K562 (cell line): ENCODE measurements around the gene SPTA1. TPM values are rescaled to one million over a fixed set of nuclear protein-coding genes. Genes with fewer than 3 reads are reported as not detected.

Experiments used
- ATF3 ChIP-seq, 2 experiments: fragments of 450-650 bp in 1 of 2; sonication (generic) in 1 of 2; formaldehyde crosslinking in 1 of 2; IDR thresholded peaks in 1 of 2; conservative IDR thresholded peaks in 1 of 2; 2 replicates each; pipeline versions ENCODE4 v1.6.1 to v1.8.1; 2016 to 2023; ENCODE audit warnings: mild to moderate bottlenecking in 2 of 2, moderate library complexity in 2 of 2, inconsistent platforms in 1 of 2, missing genetic modification reagents in 1 of 2
- BRCA1 ChIP-seq, 2 experiments: fragments of 450-650 bp in 1 of 2; sonication (generic) in 1 of 2; formaldehyde crosslinking in 1 of 2; IDR thresholded peaks; 2 replicates each; pipeline versions ENCODE4 v1.5.0 to v1.6.1; 2017 to 2020; ENCODE audit warnings: mild to moderate bottlenecking in 1 of 2, missing genetic modification reagents in 1 of 2
- E2F5 ChIP-seq: sonication (generic); formaldehyde crosslinking; IDR thresholded peaks from 2 replicates; pipeline ENCODE4 v1.8.0; 2022; ENCODE audit warnings: mild to moderate bottlenecking, missing genetic modification reagents
- FOSL1 ChIP-seq: fragments of 200-800 bp; sonication (Bioruptor generic); conservative IDR thresholded peaks from 2 replicates; pipeline ENCODE4 v1.6.1; 2016; ENCODE audit warnings: missing genetic modification characterization, missing compliant biosample characterization
- NR4A1 ChIP-seq, 2 experiments: fragments of 250-450 bp in 1 of 2; fragments of 450-650 bp in 1 of 2; sonication (Bioruptor Pico) in 1 of 2; IDR thresholded peaks; 2 replicates each; pipeline versions ENCODE4 v1.4.0 to v1.6.1; 2016 to 2020; ENCODE audit warnings: mild to moderate bottlenecking in 2 of 2, missing compliant biosample characterization in 1 of 2, missing genetic modification characterization in 1 of 2, moderate library complexity in 1 of 2
- NUFIP1 ChIP-seq: fragments of 450-650 bp; IDR thresholded peaks from 2 replicates; pipeline ENCODE4 v1.6.1; 2018; ENCODE audit not compliant: partially characterized antibody
- RCOR1 ChIP-seq, 2 experiments: IDR thresholded peaks; 2 replicates each; pipeline ENCODE4 v1.6.1; 2012; ENCODE audit warnings: low read depth in 2 of 2, low read length in 2 of 2, borderline replicate concordance in 1 of 2, improper control_type of control experiment in 1 of 2
- RHOXF2B ChIP-seq: fragments of 250-450 bp; sonication (Bioruptor Pico); conservative IDR thresholded peaks from 2 replicates; pipeline ENCODE4 v1.5.1; 2021
- RNF2 ChIP-seq: sonication (generic); IDR thresholded peaks from 2 replicates; pipeline ENCODE4 v1.6.1; 2016
- SAFB2 ChIP-seq: fragments of 200-400 bp; formaldehyde crosslinking; IDR thresholded peaks from 2 replicates; pipeline ENCODE4 v1.6.1; 2018; ENCODE audit warnings: borderline replicate concordance, low read length, low read depth, moderate library complexity; ENCODE audit not compliant: severe bottlenecking
- THRB ChIP-seq: fragments of 450-650 bp; formaldehyde crosslinking; conservative IDR thresholded peaks from 2 replicates; pipeline ENCODE4 v1.4.0; 2022; ENCODE audit warnings: mild to moderate bottlenecking, missing genetic modification characterization
- ZEB2 ChIP-seq: fragments of 450-650 bp; IDR thresholded peaks from 2 replicates; pipeline ENCODE4 v1.6.1; 2016
- ZNF224 ChIP-seq: sonication (generic); formaldehyde crosslinking; IDR thresholded peaks from 2 replicates; pipeline ENCODE4 v1.8.0; 2022; ENCODE audit warnings: mild to moderate bottlenecking, missing genetic modification reagents
- ZNF398 ChIP-seq: fragments of 250-450 bp; sonication (Bioruptor Pico); IDR thresholded peaks from 2 replicates; pipeline ENCODE4 v1.8.0; 2021; ENCODE audit warnings: moderate library complexity, mild to moderate bottlenecking, inconsistent platforms
- ZNF518B ChIP-seq: fragments of 250-450 bp; sonication (Bioruptor Pico); IDR thresholded peaks from 2 replicates; pipeline ENCODE4 v1.5.0; 2021; ENCODE audit warnings: mild to moderate bottlenecking, moderate library complexity
- polyA plus RNA-seq, 8 experiments: library from polyadenylated mRNA; depleted of rRNA in 4 of 8; stranded (reverse) in 5 of 8; unstranded in 3 of 8; fragments of >200 nt; fragmentation: Nextera tagmentation in 2 of 8; fragmentation: Illumina TruSeq in 1 of 8; extraction: Ambion mirVana in 2 of 8; extraction: Trizol in 1 of 8; gene quantifications; 2 replicates each; pipeline versions ENCODE4 v1.2.1 to v1.2.3, GENCODE V29; 2011 to 2014; ENCODE audit warnings: inconsistent platforms in 1 of 8, missing spikeins in 1 of 8
- total RNA-seq, 7 experiments: library from RNA; depleted of rRNA in 6 of 7; stranded (reverse); fragments of >200 nt in 6 of 7; fragmentation: Illumina TruSeq in 2 of 7; extraction: Trizol in 2 of 7; gene quantifications; 2 replicates each; pipeline versions ENCODE4 v1.2.1 to v1.2.3, GENCODE V29; 2011 to 2021; ENCODE audit warnings: low replicate concordance in 1 of 7

Gene SPTA1
- total and polyA plus RNA-seq, 9 of the 15 experiments (the other 6 are each of a cell fraction or from before 2014, with no cell fraction given) = 11.0 to 62.1 (median 45.9) TPM

- TF ChIP-seq ZNF518B (CRISPR knock-in tag) (no peak), ATF3 (IDR thresholded peaks at IDR 0.05) (peak; percentile 29; the same call in 1 of the 2 replicates), ATF3 (CRISPR knock-in tag; conservative IDR thresholded peaks at IDR 0.05) (no peak), RNF2 (no peak), ZNF224 (CRISPR knock-in tag) (no peak), E2F5 (no peak), RCOR1 (IDR thresholded peaks at IDR 0.05; ENCODE audit: borderline replicate concordance in 1 of 2, low read depth in 2 of 2, low read length in 2 of 2) (peak in 1 of 2 experiments; percentile 41; a peak in 1 of 4 replicates), NUFIP1 (no peak), ZNF398 (CRISPR knock-in tag) (no peak), THRB (no peak), SAFB2 (no peak), BRCA1 (IDR thresholded peaks at IDR 0.05) (no peak), BRCA1 (CRISPR knock-in tag; IDR thresholded peaks at IDR 0.05) (no peak), RHOXF2B (CRISPR knock-in tag) (no peak), ZEB2 (no peak), NR4A1 (CRISPR knock-in tag; IDR thresholded peaks at IDR 0.05) (no peak), NR4A1 (tag; IDR thresholded peaks at IDR 0.05) (no peak), FOSL1 (tag) (no peak)
These were observed 42.2 kb upstream of the SPTA1 start (continued) for GRCh38 chr1:158728510-158729225.
